Mesenteric fat pad (tissue), 1 donor: ENCODE measurements around the gene HS6ST1. TPM values are rescaled to one million over a fixed set of nuclear protein-coding genes. Genes with fewer than 3 reads are reported as not detected.
A peak's percentile ranks its signal among the peaks of the same experiment; 100 is the strongest.

Experiments used
- DNase-seq: peaks from one replicate; pipeline ENCODE4 v3.0.0-alpha.2; 2020; ENCODE audit warnings: low spot score
- total RNA-seq: library from RNA; stranded (reverse); fragmentation: NEBNext Ultra II Directional; extraction: Animal tissue kit (Norgen Biotek cat#: 25700); gene quantifications from one replicate; pipeline ENCODE4 v1.2.1, GENCODE V29; 2021
- donor health status: DM: yes; HTN: yes; CAD: no.

HS6ST1 gene
- total RNA-seq, 1 donor from 2014 or later = 38.4 TPM

DNA sequence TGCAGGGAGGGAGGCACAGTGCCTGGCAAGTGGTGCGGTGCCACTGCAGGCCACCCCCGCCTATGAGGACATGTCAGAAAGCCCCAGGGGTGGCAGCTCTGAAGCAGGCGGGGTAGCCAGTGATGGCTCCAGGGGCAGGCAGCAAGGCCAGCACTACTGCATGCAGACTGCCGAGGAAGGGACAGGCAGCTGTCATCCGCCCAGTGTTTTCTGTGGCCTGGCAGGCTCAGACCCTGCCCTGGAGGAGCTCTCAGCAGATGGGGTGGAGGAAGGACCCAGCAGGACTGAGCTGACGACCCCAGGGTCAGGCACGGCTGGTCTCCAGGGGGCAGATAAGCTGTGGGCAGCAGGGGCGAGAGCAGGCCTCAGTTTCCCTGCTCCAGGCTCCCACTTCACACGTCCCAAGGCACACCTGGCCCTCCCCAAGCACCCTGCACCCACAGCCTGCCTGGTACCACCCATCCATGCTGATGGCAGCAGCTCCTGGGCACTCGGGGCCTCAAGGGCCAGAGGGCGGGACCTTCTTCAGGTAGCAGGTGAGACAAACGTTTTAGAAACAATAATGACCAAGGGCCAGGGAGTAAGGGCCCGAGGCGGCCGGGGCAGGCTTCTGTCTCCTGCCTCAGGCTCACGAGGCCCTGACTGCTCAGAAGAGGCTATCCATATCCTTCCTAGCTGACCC is 48.5 kb downstream of the HS6ST1 start:
- DNase-seq = peak; percentile 78

DNA sequence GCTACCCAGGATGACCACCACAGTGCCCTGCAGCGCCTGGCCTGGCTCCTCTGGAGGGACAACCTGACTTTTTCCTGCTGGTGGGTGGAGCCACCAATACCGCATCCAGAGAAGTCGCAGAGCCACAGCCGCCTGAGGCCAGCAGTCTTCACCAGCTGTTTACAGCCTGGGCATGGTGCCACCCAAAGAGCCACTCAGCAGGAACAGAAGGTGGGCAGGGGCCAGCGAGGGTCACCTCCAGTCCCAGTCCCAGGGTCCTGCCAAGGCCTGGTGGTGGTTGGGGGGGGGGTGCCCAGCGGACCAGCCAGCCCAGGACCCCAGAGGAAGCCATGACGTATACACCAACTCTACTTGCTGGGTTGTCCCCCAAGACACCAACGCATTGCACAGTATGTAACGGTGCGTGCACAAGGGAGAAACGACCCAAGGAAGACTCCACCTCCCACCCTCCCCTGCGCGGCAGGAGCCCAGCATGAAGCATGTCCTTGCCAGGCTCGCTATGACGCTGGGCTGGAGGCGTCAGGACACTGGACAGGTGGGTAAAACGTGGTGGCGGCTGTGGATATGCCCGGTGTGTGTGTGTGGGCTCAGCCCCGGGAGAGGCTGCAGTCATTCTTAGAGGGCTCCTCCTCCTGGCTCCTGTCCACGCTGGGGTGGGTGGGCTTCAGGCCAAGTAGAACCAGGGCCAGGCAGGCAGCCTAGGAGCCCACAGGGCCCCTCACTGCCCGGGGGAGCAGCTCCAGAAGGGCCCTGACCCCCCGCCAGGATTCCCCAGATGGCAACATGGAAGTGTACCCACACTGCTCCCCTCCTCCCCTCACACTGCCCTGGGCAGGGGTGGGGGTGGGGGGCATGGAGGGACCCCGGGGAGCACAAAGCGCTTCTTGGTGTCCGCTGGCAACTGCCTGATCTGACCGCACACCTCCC is 49.3 kb downstream of the HS6ST1 start:
- DNase-seq = peak; percentile 86

DNA sequence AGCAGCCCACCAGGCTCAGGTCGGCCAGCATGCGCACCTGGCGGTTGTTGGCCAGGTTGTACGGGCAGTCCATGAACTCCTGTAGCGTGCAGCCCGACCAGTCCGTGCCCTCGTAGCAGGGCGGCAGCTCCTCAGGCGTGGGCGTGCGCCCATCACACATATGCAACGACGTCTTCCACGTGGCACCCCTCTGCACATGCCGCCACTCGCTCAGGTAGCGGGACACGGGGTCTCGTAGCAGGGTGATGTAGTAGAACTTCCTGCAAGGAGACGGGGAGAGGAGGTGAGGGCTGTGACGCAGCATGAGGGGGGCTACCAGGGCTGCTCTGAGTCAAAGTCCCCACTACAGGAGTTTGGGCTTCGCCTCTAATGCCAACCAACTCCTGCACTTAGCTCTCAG is 50.1 kb downstream of the HS6ST1 start:
- DNase-seq = peak; percentile 85

DNA sequence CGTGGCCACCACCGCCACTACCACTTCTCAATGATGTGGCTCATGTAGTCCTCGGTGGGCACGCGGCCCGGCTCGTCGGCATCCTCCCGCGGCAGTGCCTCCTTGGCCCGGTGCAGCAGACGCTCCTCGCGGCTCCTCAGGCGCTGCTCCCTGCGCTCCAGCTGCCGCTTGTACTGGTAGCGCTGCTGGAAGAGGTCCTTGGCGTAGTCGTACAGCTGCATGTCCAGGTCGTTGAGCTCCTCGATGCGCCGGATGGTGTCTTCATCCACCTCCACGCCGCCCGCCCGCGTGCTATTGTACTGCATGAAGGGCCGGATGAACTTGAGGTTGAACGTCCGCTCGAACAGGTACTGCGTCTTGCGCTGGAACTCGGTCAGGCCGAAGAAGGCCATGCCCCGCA is 50.5 kb downstream of the HS6ST1 start:
- DNase-seq = peak; percentile 86

DNA sequence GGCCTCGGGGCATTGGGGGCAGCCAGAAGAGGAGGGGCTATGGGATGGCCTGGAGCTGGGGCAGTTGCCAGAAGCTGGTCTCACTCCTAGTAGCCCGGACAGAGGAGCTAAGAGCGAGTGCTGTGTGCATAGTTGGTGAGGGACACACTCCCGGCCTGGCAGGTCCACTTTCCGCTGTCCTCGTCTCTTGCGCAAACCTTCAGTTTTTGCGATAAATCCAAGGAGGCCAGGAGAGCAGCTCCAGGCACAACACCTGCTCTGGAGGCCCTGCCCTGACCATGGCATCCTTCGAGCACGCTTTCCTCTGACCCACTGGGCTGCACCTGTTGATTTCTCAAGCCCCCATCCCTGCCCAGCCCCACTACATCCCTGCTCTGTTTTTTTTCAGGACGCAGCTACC is 51.0 kb downstream of the HS6ST1 start:
- peak; percentile 88 for DNase-seq

DNA sequence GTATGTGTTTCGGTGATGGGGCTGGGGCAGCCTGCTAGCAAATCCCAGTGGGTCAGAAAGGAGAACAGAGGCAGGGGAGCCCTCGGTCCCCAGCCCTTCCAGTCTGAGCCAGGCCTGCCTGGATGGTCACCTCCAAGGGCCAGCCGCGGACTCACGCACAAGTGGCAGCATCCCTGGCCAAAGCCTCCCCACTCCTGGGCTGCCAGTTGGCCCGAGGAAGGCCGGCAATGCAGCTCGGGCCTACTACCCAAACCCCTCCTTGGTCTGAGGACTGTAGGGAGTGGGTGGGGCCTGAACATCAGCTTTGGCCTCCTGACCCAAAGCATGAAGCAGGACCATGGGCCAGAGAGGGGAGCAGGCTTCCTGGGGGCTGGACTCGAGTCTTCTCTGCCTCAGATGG is 51.5 kb downstream of the HS6ST1 start:
- DNase-seq = peak; percentile 55

DNA sequence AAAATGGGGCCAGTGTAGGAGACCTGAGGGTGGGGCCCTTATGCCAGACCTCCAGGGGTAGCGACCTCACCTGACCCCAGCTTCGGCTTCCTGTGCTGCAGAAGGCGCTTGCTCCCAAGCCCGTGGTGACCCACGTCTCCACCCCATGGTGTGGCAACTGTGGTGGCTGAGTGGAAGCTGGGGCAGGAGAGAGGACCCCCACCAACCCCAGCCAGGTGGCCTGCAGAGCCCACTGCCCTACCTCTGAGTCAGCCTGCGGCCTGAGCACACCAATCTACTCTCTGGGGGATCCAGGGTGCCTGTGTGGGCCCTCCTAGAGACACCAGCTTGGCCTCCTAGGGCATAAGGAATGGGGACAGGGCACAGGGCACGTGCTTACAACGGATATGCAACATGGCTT is 52.2 kb downstream of the HS6ST1 start:
- DNase-seq = peak; percentile 75

DNA sequence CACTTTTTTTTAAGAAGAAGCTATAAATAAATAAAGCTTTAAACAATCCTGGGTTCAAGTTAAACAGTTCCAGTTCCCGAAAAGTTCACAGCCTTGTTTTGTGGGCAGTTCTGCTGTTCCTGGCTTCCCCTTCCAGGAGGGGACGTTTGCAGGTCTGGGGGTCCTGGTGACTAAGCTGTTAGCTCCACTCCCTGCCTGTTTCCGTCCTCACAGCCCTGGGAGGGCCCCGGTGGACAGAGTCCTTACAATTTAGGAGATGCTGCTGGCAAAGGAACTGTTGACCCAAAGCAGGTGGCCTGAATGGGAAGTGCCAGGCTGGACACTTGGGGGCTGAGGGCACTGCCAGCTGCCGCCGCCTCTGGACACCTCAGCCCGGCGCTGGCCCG is 53.1 kb downstream of the HS6ST1 start:
- DNase-seq = peak; percentile 64

DNA sequence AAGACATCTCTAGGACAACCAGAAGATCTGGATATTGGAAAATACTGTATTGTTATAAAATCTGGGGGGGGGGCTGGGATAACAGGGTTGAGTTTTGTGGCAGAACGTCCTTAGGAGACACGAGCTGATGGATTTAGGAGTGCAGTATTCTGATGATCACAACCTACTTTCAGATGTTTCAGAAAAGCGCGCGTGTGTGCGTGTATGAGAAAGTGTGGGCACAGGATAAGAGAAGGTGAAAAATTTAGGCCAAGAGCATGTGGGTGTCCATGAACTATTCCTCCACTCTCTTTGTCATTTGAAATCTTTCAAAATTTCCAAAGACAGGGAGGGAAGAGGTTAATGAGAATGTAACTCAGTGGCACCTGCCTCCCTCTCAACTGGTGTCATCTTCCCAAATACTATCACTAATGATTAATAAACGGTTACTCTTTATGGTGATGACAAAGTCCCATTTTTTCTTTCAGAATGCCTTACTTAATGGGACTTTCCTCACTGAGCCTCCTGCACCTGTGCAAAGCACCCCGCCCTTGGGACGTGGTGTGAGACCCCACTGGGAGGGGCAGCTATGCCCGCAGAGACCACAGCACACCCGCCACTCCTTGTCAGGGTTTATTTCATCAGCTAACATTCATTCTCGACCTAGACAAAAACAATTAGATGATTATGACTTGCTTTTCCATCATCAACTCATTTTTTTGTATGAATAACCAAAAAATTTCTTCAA is 53.6 kb downstream of the HS6ST1 start:
- peak; percentile 28 for DNase-seq

DNA sequence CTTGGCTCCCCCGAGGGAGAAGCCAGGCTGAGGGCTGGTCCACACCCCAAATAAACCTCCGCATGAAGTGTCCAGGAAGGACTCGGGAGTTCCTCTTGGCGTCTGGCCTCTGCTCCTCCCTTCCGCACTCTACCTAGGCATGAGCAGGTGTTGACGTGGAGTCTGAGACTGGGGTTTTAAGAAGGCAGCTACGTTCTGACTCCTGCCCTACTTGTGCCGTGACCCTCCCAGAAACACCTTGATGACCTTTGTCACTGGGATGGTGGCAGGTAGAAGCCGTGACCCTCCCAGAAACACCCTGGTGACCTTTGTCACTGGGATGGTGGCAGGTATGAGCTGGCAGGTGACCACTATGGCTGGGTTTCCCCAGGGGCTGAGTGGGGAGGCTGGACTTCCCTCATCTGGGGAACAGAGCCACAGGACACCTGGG is 54.8 kb downstream of the HS6ST1 start:
- peak; percentile 81 for DNase-seq

DNA sequence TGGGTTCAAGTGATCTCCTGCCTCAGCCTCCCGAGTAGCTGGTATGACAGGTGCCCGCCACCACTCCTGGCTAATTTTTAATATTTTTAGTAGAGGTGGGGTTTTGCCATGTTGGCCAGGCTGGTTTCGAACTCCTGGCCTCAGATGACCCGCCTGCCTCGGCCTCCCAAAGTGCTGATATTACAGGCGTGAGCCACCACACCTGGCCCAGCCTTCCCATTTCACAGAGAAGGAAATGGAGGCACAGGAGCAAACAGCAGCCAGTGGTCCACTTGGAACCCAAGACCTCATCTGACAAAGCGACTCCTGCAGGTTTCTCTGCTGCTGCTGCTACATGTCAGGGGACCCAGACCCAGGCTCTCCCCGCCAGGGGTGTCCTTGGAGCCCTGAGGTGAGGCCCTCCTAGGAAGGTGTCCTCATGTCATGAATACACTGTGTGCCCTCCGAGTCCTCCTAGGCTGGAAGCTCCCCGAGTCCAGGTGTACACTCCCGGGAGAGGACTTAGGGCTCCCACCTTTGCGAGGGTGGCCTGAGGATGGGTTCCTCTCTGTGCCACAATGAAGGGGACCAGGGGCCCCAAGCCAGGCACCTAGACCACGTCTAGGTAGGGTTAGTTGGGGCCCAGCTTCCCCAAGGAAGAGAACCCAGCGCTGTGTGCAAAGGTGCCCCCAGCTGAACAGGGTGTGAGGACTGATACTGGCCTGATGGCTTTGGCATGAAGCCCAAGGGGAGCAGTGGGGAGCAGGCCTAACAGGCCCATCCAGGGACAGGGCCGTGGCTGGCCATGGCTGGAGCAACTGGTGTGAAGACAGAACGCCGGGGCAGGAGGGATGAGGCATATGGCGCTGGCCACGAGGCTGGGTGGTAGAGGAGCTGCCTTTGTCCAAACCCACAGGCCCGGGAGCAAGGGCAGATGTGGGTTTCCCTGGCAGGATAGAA is 56.1 kb downstream of the HS6ST1 start:
- DNase-seq = peak; percentile 88

DNA sequence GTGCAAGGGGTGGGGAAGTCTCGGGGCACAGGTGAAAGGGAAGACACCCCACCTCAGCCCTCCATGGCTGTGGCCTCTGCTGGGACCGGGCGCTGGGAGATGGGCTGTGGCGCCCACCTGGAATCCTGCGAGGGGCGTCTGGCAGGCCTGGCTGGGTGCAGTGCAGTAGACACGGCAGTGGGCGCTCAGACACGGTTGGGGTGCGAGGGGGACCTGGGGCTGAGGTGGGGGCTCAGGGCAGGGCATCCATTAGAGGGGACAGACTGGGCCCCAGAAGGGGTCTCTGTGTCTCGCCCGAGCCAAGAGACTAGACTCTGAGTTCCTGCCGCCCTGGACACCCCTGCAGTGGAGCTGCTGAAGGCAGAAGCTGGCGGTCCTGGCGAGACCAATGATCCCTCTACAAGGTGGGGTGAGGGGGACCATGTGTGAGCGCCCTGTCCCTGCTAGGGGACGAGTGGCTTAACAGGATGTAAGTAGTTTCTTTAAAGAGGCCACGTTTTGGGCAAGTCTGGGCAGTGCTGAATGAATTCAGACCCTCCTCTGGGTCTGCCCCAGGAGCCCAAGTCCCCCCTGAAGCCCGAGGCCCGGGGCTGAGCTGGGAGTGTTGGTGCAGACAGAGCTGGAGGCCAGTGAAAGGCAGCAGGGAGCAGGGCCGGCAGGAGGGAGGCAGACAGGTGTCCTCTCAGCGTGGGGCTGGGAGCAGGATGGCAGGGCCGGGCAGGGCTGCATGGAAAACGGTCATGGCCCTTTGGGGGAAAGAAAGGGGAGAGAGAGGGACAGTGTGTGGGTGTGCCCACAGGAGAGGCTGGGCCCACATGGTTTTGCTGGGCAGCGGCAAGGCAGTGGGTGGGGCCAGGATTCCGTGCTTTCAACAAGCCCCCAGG is 57.2 kb downstream of the HS6ST1 start:
- peak; percentile 82 for DNase-seq

DNA sequence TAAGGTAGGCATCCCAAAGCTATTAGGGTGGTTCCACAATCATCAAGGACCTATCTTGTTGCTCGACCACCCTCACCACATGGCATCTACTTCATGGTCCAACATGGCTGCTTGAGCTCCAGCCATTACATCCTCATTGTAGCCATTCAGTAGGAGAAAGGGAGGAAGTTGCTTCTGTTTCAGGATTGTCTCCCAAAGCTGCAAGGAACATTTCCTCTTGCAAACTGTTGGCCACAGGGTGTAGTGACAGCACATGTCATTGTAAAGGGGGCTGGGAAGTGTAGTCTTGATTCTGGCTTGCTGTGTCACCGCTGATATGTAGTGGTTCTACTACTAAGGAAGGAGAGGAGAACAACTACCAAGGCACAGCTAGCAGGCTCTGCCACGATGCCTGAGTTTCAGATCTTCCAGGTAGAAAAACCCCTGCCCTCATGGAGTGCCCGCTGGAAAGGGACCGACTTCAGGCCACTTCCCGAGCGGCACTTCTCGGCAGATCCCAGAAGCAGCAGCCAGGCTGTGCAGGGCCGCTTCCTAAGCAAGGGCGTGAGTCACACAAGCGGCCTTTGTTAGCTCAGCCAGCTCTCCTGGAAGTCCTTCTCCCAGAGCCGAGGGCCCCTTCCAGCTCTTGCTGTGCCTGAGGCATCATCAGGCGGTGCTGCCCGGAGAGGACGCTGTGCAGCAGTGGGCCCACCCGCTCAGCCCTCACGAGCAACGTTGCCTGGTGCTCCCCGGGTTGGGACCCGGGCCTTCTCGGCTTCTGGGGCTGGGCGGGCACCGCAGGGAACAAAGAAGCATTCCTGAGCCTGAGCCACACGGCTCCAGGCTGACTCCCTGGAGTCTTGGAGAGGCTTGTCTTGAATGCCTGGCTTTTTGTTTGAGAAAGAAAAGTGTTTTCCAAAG is 58.2 kb downstream of the HS6ST1 start:
- DNase-seq = peak; percentile 89

DNA sequence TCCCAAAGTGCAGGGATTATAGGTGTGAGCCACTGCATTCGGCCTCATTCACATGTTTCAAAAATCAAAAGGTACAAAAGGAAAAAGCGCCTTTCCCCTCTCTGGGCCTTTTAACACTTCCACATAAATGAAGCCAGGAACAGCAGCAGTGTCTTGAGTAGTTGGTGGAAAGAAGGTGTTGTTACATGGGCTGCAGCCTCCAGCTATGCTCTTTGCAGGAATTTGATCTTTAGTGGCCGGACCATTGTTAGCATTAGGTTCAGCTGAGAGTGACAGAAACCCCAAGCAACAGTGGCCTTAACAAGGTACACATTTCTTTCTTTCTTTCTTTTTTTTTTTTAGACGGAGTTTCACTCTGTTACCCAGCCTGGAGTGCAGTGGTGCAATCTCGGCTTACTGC is 59.1 kb downstream of the HS6ST1 start:
- no peak for DNase-seq

DNA sequence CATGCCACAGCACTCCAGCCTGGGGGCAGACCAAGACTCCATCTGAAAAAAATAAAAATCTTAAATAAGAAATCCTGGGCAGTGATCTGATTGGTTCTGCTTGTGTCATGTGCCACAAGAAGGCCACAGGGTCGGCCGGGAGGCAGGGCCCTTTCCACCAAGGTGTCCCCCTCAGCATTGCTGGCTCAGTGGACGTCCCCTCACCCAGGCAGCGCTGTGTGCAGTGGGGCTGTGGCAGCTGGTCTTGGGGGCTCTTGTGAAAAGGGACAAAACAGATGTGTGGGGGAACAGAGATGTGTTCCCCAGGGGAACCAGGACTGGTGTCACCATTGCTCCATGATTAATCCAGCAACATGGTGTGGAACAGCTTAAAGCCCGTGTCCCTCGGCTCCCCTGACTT is 60.5 kb downstream of the HS6ST1 start:
- peak; percentile 77 for DNase-seq

DNA sequence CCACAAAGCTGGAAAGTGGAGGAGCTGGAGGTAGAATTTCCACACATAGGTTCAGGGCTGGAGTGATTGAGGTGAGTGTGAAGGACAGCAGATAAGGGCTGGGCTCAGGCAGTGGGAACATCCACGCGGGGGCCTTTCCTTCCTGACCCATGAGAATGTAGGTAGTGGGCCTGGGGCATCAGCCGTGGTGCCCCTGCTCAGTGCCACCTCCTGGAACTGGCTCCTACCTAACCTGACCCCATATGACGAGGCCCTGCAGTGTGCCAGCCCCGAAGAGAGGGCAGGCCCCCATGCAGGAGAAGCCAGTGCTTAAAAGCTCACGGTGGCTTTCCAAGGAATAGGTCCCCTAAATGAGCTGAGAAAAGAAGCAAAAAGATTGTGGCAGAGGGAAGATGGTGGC is 66.2 kb downstream of the HS6ST1 start:
- DNase-seq = peak; percentile 74

DNA sequence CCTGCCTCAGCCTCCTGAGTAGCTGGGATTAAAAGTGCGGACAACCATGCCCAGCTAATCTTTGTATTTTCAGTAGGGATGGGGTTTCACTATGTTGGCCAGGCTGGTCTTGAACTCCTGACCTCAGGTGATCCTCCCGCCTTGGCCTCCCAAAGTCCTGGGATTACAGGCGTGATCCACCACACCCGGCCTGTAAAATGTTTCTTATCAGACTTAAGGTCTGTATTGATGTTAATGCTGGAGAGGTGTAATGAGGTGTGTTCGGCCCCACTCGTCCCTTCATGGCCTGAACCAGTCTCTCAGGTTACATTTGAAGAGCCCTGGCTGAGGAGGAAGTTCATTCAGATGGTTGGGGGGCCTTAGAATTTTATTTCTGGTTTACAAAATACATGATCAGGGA is 66.6 kb downstream of the HS6ST1 start:
- DNase-seq = peak; percentile 59

DNA sequence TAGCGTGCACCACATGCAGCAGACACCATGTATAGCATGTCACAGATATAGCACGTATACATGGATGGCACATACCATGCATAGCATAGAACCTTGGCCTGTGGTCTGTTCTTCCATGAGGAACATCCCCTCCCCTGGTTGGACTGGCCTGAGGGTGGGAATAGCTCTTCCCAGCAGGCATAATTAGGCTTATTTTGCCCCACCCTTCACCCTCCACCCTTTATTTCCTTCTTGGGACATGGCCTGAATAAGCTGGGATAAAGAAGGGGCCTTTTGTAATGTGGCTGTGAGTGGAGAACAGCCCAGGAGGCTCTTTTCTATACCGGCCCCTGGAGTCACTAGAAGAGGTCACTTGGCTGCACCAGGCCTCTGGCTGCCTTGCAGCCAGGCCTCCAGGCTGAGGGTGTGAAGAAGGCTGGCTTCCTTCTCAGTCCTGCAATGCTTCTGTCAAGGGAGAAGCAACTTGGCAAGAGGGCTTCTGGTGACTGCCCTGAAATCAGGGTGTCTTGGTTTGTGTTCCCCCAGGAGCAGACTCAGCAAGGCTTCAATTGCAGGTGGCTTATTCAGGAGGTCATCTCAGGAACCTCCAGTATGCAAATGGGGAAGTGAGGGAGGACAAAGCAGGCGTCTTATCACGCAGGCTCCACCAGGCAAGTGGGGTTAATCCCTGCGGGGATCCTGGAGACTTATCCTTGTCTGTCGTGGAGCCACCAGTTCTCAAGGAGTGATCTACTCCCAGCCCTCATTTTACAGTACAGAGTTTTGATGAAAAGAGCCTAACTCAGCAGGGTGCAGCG is 68.2 kb downstream of the HS6ST1 start:
- DNase-seq = peak; percentile 39
